K562 (cell line): ENCODE measurements around the gene EML3. TPM values are rescaled to one million over a fixed set of nuclear protein-coding genes. Genes with fewer than 3 reads are reported as not detected.

Experiments used
- BMI1 ChIP-seq: fragments of 150-350 bp; IDR thresholded peaks from 2 replicates; pipeline ENCODE4 v1.6.1; 2014; ENCODE audit warnings: low read length
- C11orf30 ChIP-seq: fragments of 450-650 bp; IDR thresholded peaks from 2 replicates; pipeline ENCODE4 v1.6.1; 2016; ENCODE audit warnings: low read depth, mild to moderate bottlenecking
- CREB3L1 ChIP-seq: fragments of 450-650 bp; IDR thresholded peaks from 2 replicates; pipeline ENCODE4 v1.6.1; 2014; ENCODE audit warnings: low read depth, mild to moderate bottlenecking, moderate library complexity, borderline replicate concordance
- DPF2 ChIP-seq: fragments of 450-650 bp; IDR thresholded peaks from 2 replicates; pipeline ENCODE4 v1.6.1; 2016
- EHMT2 ChIP-seq: fragments of 450-650 bp; IDR thresholded peaks from 2 replicates; pipeline ENCODE4 v1.6.1; 2018; ENCODE audit warnings: antibody characterized with exemption
- FOXK2 ChIP-seq, 2 experiments: fragments of 450-650 bp; IDR thresholded peaks in 1 of 2; conservative IDR thresholded peaks in 1 of 2; 2 replicates each; pipeline ENCODE4 v1.6.1; 2016; ENCODE audit warnings: low read depth in 2 of 2, mild to moderate bottlenecking in 1 of 2
- JUN ChIP-seq, 2 experiments: sonication (generic) in 1 of 2; formaldehyde crosslinking in 1 of 2; IDR thresholded peaks; 2 replicates each; pipeline versions ENCODE4 v1.6.1 to v1.8.0; 2012 to 2022; ENCODE audit warnings: borderline replicate concordance in 2 of 2, mild to moderate bottlenecking in 2 of 2, improper control_type of control experiment in 1 of 2, low read depth in 1 of 2, low read length in 1 of 2, missing genetic modification reagents in 1 of 2
- KLF6 ChIP-seq: fragments of 250-450 bp; sonication (Bioruptor Pico); IDR thresholded peaks from 2 replicates; pipeline ENCODE4 v1.4.0; 2020; ENCODE audit warnings: mild to moderate bottlenecking, moderate library complexity, borderline replicate concordance
- POLR3G ChIP-seq: IDR thresholded peaks from 2 replicates; pipeline ENCODE4 v1.6.1; 2011; ENCODE audit not compliant: insufficient read length, insufficient replicate concordance; ENCODE audit errors: extremely low read depth
- RAD21 ChIP-seq, 2 experiments: fragments of 250-450 bp in 1 of 2; fragments of 450-650 bp in 1 of 2; sonication (Bioruptor Pico) in 1 of 2; formaldehyde crosslinking in 1 of 2; IDR thresholded peaks in 1 of 2; conservative IDR thresholded peaks in 1 of 2; 2 replicates each; pipeline versions ENCODE4 v1.4.0 to v1.8.0; 2020 to 2022; ENCODE audit warnings: mild to moderate bottlenecking in 2 of 2, moderate library complexity in 1 of 2
- SIN3A ChIP-seq, 2 experiments: fragments of 150-350 bp in 1 of 2; IDR thresholded peaks; 2 replicates each; pipeline ENCODE4 v1.6.1; 2011 to 2016; ENCODE audit warnings: borderline replicate concordance in 2 of 2, low read depth in 2 of 2, low read length in 2 of 2, mild to moderate bottlenecking in 2 of 2, moderate library complexity in 2 of 2; ENCODE audit not compliant: control insufficient read depth in 1 of 2
- SIN3B ChIP-seq: fragments of 450-650 bp; IDR thresholded peaks from 2 replicates; pipeline ENCODE4 v1.6.1; 2017; ENCODE audit warnings: low read depth, mild to moderate bottlenecking, moderate library complexity
- SPI1 ChIP-seq: IDR thresholded peaks from 2 replicates; pipeline ENCODE4 v1.6.1; 2011; ENCODE audit warnings: low read depth, low read length, control low read depth, borderline replicate concordance
- STAT6 ChIP-seq: sonication (generic); formaldehyde crosslinking; IDR thresholded peaks from 2 replicates; pipeline ENCODE4 v1.8.1; 2023; ENCODE audit warnings: mild to moderate bottlenecking, missing genetic modification reagents
- TSHZ1 ChIP-seq: fragments of 250-450 bp; sonication (Bioruptor Pico); IDR thresholded peaks from 2 replicates; pipeline ENCODE4 v1.4.0; 2020; ENCODE audit warnings: mild to moderate bottlenecking, moderate library complexity
- ZFX ChIP-seq: sonication (generic); formaldehyde crosslinking; IDR thresholded peaks from 2 replicates; pipeline ENCODE4 v1.8.0; 2022; ENCODE audit warnings: mild to moderate bottlenecking, missing genetic modification reagents, moderate library complexity
- ZZZ3 ChIP-seq: fragments of 450-650 bp; IDR thresholded peaks from 2 replicates; pipeline ENCODE4 v1.6.1; 2016; ENCODE audit warnings: antibody characterized with exemption, mild to moderate bottlenecking, moderate library complexity
- polyA plus RNA-seq, 8 experiments: library from polyadenylated mRNA; depleted of rRNA in 4 of 8; stranded (reverse) in 5 of 8; unstranded in 3 of 8; fragments of >200 nt; fragmentation: Nextera tagmentation in 2 of 8; fragmentation: Illumina TruSeq in 1 of 8; extraction: Ambion mirVana in 2 of 8; extraction: Trizol in 1 of 8; gene quantifications; 2 replicates each; pipeline versions ENCODE4 v1.2.1 to v1.2.3, GENCODE V29; 2011 to 2014; ENCODE audit warnings: inconsistent platforms in 1 of 8, missing spikeins in 1 of 8
- total RNA-seq, 7 experiments: library from RNA; depleted of rRNA in 6 of 7; stranded (reverse); fragments of >200 nt in 6 of 7; fragmentation: Illumina TruSeq in 2 of 7; extraction: Trizol in 2 of 7; gene quantifications; 2 replicates each; pipeline versions ENCODE4 v1.2.1 to v1.2.3, GENCODE V29; 2011 to 2021; ENCODE audit warnings: low replicate concordance in 1 of 7

Gene EML3
- total and polyA plus RNA-seq, 9 of the 15 experiments (the other 6 are each of a cell fraction or from before 2014, with no cell fraction given): 0.32 to 90.5 (median 26.4) TPM

GRCh38 chr11:62592146-62592815 is 20.3 kb downstream of the EML3 start (continued):
- TF ChIP-seq CREB3L1 (no peak), KLF6 (CRISPR knock-in tag) (no peak), POLR3G (no peak), DPF2 (no peak), C11orf30 (no peak), FOXK2 (conservative IDR thresholded peaks at IDR 0.05 in 1 of 2, IDR thresholded peaks at IDR 0.05 in 1 of 2; ENCODE audit: low read depth in 2 of 2) (no peak), SIN3A (IDR thresholded peaks at IDR 0.05; ENCODE audit: borderline replicate concordance in 2 of 2, control insufficient read depth in 1 of 2, low read depth in 2 of 2, low read length in 2 of 2) (0 out of 4 replicates have a peak, but pooled peaks of 1 of the 2 experiments have one; percentile 19), ZZZ3 (no peak), TSHZ1 (CRISPR knock-in tag) (no peak), RAD21 (CRISPR knock-in tag; conservative IDR thresholded peaks at IDR 0.05 in 1 of 2, IDR thresholded peaks at IDR 0.05 in 1 of 2) (no peak), BMI1 (no peak), SPI1 (no peak), ZFX (CRISPR knock-in tag) (0 out of 2 replicates have a peak, but pooled peaks have one; percentile 3), EHMT2 (0 out of 2 replicates have a peak, but pooled peaks have one; percentile 18), JUN (IDR thresholded peaks at IDR 0.05; ENCODE audit: borderline replicate concordance, low read depth, low read length) (no peak), JUN (CRISPR knock-in tag; IDR thresholded peaks at IDR 0.05; ENCODE audit: borderline replicate concordance) (no peak), STAT6 (CRISPR knock-in tag) (no peak), SIN3B (no peak)
